ENCODE measurements around the gene GRM4.

GRCh38 chr6:34100788-34101187 is 45.1 kb downstream of the GRM4 start:
- TF ChIP-seq CTCF (IDR thresholded peaks at IDR 0.05) (no peak), EP300 (IDR thresholded peaks at IDR 0.05) (no peak)

All from ovary (tissue), 3 donors.